H9 (cell line): ENCODE results near the gene CTNNA1. TPM values are rescaled to one million over a fixed set of nuclear protein-coding genes. Genes with fewer than 3 reads are reported as not detected.

ENCODE experiments used
- DNase-seq: peaks from one replicate; pipeline ENCODE4 v3.0.0-alpha.2; 2017
- H2AFZ ChIP-seq: one replicate; pipeline ENCODE4 v1.6.1; 2013; ENCODE audit warnings: mild to moderate bottlenecking, low read length, control low read depth, moderate library complexity
- H2AK5ac ChIP-seq: 2 replicates; pipeline ENCODE4 v1.6.1; 2013; ENCODE audit warnings: low read length, control low read depth, mixed read lengths; ENCODE audit not compliant: insufficient read length
- H2BK120ac ChIP-seq: one replicate; pipeline ENCODE4 v1.6.1; 2013; ENCODE audit warnings: low read depth, mild to moderate bottlenecking, low read length, control low read depth, inconsistent platforms; ENCODE audit not compliant: poor library complexity, severe bottlenecking
- H2BK12ac ChIP-seq: 2 replicates; pipeline ENCODE4 v1.6.1; 2013; ENCODE audit warnings: low read length, control low read depth, mixed read lengths, low read depth; ENCODE audit not compliant: insufficient read length
- H2BK15ac ChIP-seq: 2 replicates; pipeline ENCODE4 v1.6.1; 2013; ENCODE audit warnings: low read depth, low read length, control low read depth
- H2BK20ac ChIP-seq: one replicate; pipeline ENCODE4 v1.6.1; 2013; ENCODE audit warnings: low read depth, mild to moderate bottlenecking, low read length, control low read depth, inconsistent platforms; ENCODE audit not compliant: poor library complexity, severe bottlenecking
- H2BK5ac ChIP-seq: 2 replicates; pipeline ENCODE4 v1.6.1; 2013; ENCODE audit warnings: low read length, control low read depth, mixed read lengths; ENCODE audit not compliant: insufficient read length
- H3K14ac ChIP-seq: 2 replicates; pipeline ENCODE4 v1.6.1; 2013; ENCODE audit warnings: low read length, control low read depth; ENCODE audit not compliant: insufficient read depth
- H3K18ac ChIP-seq: 2 replicates; pipeline ENCODE4 v1.6.1; 2013; ENCODE audit warnings: low read depth, mild to moderate bottlenecking, mixed read lengths, low read length, control low read depth; ENCODE audit not compliant: insufficient read length
- H3K23ac ChIP-seq: 2 replicates; pipeline ENCODE4 v1.6.1; 2013; ENCODE audit warnings: low read length, control low read depth, mixed read lengths, low read depth; ENCODE audit not compliant: insufficient read length
- H3K23me2 ChIP-seq: 2 replicates; pipeline ENCODE4 v1.6.1; 2013; ENCODE audit warnings: low read depth, mild to moderate bottlenecking, mixed read lengths, low read length, control low read depth; ENCODE audit not compliant: insufficient read length, poor library complexity, severe bottlenecking
- H3K27ac ChIP-seq: 2 replicates; pipeline ENCODE4 v1.5.1; 2013; ENCODE audit warnings: low read length, control low read depth, mixed read lengths, low read depth; ENCODE audit not compliant: insufficient read length
- H3K27me3 ChIP-seq: 2 replicates; pipeline ENCODE4 v1.6.1; 2013; ENCODE audit warnings: low read length, control low read depth, inconsistent platforms; ENCODE audit not compliant: insufficient read depth
- H3K4ac ChIP-seq: 2 replicates; pipeline ENCODE4 v1.6.1; 2013; ENCODE audit warnings: low read depth, mild to moderate bottlenecking, control low read depth, inconsistent platforms, low read length, moderate library complexity
- H3K4me1 ChIP-seq: 2 replicates; pipeline ENCODE4 v1.6.1; 2013; ENCODE audit warnings: low read length, control low read depth, inconsistent platforms; ENCODE audit not compliant: insufficient read depth
- H3K4me2 ChIP-seq: 2 replicates; pipeline ENCODE4 v1.6.1; 2013; ENCODE audit warnings: low read length, control low read depth, mixed read lengths; ENCODE audit not compliant: insufficient read length, insufficient read depth
- H3K56ac ChIP-seq: 2 replicates; pipeline ENCODE4 v1.6.1; 2013; ENCODE audit warnings: low read depth, mild to moderate bottlenecking, mixed read lengths, low read length, control low read depth; ENCODE audit not compliant: insufficient read length
- H3K79me1 ChIP-seq: 2 replicates; pipeline ENCODE4 v1.6.1; 2013; ENCODE audit warnings: low read depth, mild to moderate bottlenecking, moderate library complexity, low read length, control low read depth, inconsistent platforms; ENCODE audit not compliant: insufficient read depth, poor library complexity, severe bottlenecking
- H3K79me2 ChIP-seq: 2 replicates; pipeline ENCODE4 v1.6.1; 2013; ENCODE audit warnings: low read length, control low read depth, inconsistent platforms; ENCODE audit not compliant: insufficient read depth
- H3K9ac ChIP-seq: 2 replicates; pipeline ENCODE4 v1.6.1; 2013; ENCODE audit warnings: low read length, control low read depth, mixed read lengths; ENCODE audit not compliant: insufficient read length; ENCODE audit errors: extremely low read depth
- H3K9me3 ChIP-seq: one replicate; pipeline ENCODE4 v1.6.1; 2013; ENCODE audit warnings: low read depth, low read length, inconsistent platforms; ENCODE audit not compliant: control insufficient read depth
- H3T11ph ChIP-seq: one replicate; pipeline ENCODE4 v1.6.1; 2013; ENCODE audit warnings: mild to moderate bottlenecking, low read length, control low read depth, inconsistent platforms
- H4K20me1 ChIP-seq: one replicate; pipeline ENCODE4 v1.6.1; 2013; ENCODE audit not compliant: control insufficient read depth, insufficient read length, insufficient read depth
- H4K5ac ChIP-seq: 2 replicates; pipeline ENCODE4 v1.6.1; 2013; ENCODE audit warnings: low read depth, mild to moderate bottlenecking, mixed read lengths, low read length, control low read depth; ENCODE audit not compliant: insufficient read length
- H4K8ac ChIP-seq: replicated peaks from 2 replicates; pipeline ENCODE4 v1.6.1; 2013; ENCODE audit warnings: low read length, control low read depth, mixed read lengths, low read depth; ENCODE audit not compliant: insufficient read length
- H4K91ac ChIP-seq: 2 replicates; pipeline ENCODE4 v1.6.1; 2013; ENCODE audit warnings: low read depth, mild to moderate bottlenecking, moderate library complexity, mixed read lengths, low read length, control low read depth; ENCODE audit not compliant: insufficient read length
- H3K27ac Mint-ChIP-seq, 3 experiments: 2 replicates in 2 of 3; 3 replicates in 1 of 3; pipeline ENCODE4 v1.8.0; 2020 to 2021; ENCODE audit warnings: mixed read lengths in 3 of 3, mild to moderate bottlenecking in 1 of 3, moderate library complexity in 1 of 3
- H3K27me3 Mint-ChIP-seq: 2 replicates; pipeline ENCODE4 v1.8.0; 2021; ENCODE audit warnings: low read depth, mild to moderate bottlenecking, moderate library complexity, mixed read lengths
- H3K36me3 Mint-ChIP-seq, 3 experiments: 2 replicates in 2 of 3; 3 replicates in 1 of 3; pipeline ENCODE4 v1.8.0; 2020 to 2021; ENCODE audit warnings: low read depth in 3 of 3, mixed read lengths in 3 of 3; ENCODE audit not compliant: insufficient read depth in 1 of 3
- H3K4me1 Mint-ChIP-seq, 2 experiments: 2 replicates each; pipeline ENCODE4 v1.8.0; 2020; ENCODE audit warnings: mixed read lengths in 2 of 2
- H3K4me3 Mint-ChIP-seq, 2 experiments: 2 replicates in 1 of 2; 3 replicates in 1 of 2; pipeline ENCODE4 v1.8.0; 2020 to 2021; ENCODE audit warnings: mild to moderate bottlenecking in 2 of 2, mixed read lengths in 2 of 2, moderate library complexity in 1 of 2
- H3K9me3 Mint-ChIP-seq, 2 experiments: 2 replicates in 1 of 2; 3 replicates in 1 of 2; pipeline ENCODE4 v1.8.0; 2020; ENCODE audit warnings: mild to moderate bottlenecking in 2 of 2, mixed read lengths in 2 of 2, moderate library complexity in 1 of 2
- WGBS: extraction: QIAGEN DNeasy Blood & Tissue Kit; methylation state at CpG from one replicate; pipeline ENCODE4 v1.1.7; 2013; ENCODE audit warnings: missing lambda C conversion rate, low lambda C conversion rate, mixed read lengths; ENCODE audit not compliant: insufficient read length; ENCODE audit errors: extremely low coverage; 5-methylcytosine and 5-hydroxymethylcytosine counted together
- total RNA-seq: library from RNA; stranded (reverse); gene quantifications from 2 replicates; pipeline ENCODE4 v1.2.1, GENCODE V29; 2021
- TF ChIP-seq, protein P1 (sequence below): fragments of 200-600 bp; sonication (generic); conservative IDR thresholded peaks from 3 replicates; pipeline ENCODE4 v1.8.0; 2021; ENCODE audit warnings: antibody characterized with exemption, mild to moderate bottlenecking

Gene CTNNA1
- total RNA-seq, 1 experiment from 2014 or later: 354 TPM

DNA sequence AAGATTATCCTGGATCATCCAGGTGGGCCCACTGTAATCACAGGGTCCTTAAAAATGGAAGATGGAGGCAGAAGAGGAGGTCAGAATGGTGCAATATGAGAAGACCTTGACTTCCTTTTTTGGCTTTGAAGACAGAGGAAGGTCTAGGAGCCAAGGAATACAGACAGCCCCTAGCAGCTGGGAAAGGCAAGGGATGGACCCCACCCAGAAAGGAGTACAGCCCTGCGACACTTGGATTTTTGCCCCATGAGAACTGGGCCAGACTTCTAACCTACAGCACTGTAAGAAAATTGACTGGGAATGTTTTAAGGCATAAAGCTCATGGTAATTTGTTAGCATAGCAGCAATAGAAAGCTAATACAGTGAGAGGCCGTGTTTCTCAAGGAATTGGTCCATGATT lies 188.8 kb downstream of the CTNNA1 start:
- DNase-seq: no peak
- Mint-ChIP-seq H3K27ac (no peak overlapping the region; a peak in 1 of 7 replicates), H3K4me1 (peaks cover 34 to 46% of the 10 kb centered on the region in 2 experiments), H3K9me3 (no peaks in the 10 kb centered on the region), H3K4me3 (no peak overlapping the region; a peak in 1 of 5 replicates), H3K36me3 (peaks cover 0 to 2% (median 0%) of the 10 kb centered on the region in 3 experiments; a peak in 1 of 7 replicates), H3K27me3 (peaks cover 2% of the 10 kb centered on the region; the same call in 1 of the 2 replicates)
- Histone ChIP-seq H3K56ac (no peak overlapping the region), H4K5ac (no peak overlapping the region), H3K79me1 (no peaks in the 10 kb centered on the region), H3K9me3 (no peaks in the 10 kb centered on the region), H3K4me2 (no peak overlapping the region), H3K14ac (no peak overlapping the region), H2BK120ac (no peak overlapping the region), H4K8ac (no peak overlapping the region), H4K91ac (no peak overlapping the region), H2AFZ (no peak overlapping the region), H3K23ac (no peak overlapping the region), H2BK12ac (no peak overlapping the region), H3K4me1 (no peaks in the 10 kb centered on the region; the same call in 1 of the 2 replicates), H2AK5ac (no peak overlapping the region), H4K20me1 (no peaks in the 10 kb centered on the region), H3K23me2 (no peaks in the 10 kb centered on the region), H3K27me3 (no peaks in the 10 kb centered on the region), H2BK15ac (no peak overlapping the region), H3K9ac (no peak overlapping the region), H2BK5ac (no peak overlapping the region), H3K79me2 (no peaks in the 10 kb centered on the region), H3K4ac (no peak overlapping the region), H3T11ph (no peak overlapping the region), H2BK20ac (no peak overlapping the region), H3K18ac (no peak overlapping the region), H3K27ac (no peak overlapping the region)
- TF ChIP-seq, protein P1, sequence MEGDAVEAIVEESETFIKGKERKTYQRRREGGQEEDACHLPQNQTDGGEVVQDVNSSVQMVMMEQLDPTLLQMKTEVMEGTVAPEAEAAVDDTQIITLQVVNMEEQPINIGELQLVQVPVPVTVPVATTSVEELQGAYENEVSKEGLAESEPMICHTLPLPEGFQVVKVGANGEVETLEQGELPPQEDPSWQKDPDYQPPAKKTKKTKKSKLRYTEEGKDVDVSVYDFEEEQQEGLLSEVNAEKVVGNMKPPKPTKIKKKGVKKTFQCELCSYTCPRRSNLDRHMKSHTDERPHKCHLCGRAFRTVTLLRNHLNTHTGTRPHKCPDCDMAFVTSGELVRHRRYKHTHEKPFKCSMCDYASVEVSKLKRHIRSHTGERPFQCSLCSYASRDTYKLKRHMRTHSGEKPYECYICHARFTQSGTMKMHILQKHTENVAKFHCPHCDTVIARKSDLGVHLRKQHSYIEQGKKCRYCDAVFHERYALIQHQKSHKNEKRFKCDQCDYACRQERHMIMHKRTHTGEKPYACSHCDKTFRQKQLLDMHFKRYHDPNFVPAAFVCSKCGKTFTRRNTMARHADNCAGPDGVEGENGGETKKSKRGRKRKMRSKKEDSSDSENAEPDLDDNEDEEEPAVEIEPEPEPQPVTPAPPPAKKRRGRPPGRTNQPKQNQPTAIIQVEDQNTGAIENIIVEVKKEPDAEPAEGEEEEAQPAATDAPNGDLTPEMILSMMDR: no peak
- no CpG with 5 or more reads among the region's 2 CpGs for WGBS
